Esophagus muscularis mucosa (tissue), 3 donors: ENCODE data around the gene RUSC1.

ENCODE experiments used
- POLR2A ChIP-seq: fragments of 450-650 bp; IDR thresholded peaks from one replicate; pipeline ENCODE4 v1.6.1; 2017; ENCODE audit warnings: antibody characterized with exemption, moderate library complexity, mild to moderate bottlenecking, low read depth
- TF ChIP-seq, protein P1 (sequence below), 3 experiments: fragments of 200-600 bp in 2 of 3; fragments of 450-650 bp in 1 of 3; sonication (generic) in 2 of 3; IDR thresholded peaks; one replicate each; pipeline ENCODE4 v1.5.1; 2017 to 2019; ENCODE audit warnings: antibody characterized with exemption in 3 of 3, mild to moderate bottlenecking in 2 of 3, moderate library complexity in 1 of 3

DNA sequence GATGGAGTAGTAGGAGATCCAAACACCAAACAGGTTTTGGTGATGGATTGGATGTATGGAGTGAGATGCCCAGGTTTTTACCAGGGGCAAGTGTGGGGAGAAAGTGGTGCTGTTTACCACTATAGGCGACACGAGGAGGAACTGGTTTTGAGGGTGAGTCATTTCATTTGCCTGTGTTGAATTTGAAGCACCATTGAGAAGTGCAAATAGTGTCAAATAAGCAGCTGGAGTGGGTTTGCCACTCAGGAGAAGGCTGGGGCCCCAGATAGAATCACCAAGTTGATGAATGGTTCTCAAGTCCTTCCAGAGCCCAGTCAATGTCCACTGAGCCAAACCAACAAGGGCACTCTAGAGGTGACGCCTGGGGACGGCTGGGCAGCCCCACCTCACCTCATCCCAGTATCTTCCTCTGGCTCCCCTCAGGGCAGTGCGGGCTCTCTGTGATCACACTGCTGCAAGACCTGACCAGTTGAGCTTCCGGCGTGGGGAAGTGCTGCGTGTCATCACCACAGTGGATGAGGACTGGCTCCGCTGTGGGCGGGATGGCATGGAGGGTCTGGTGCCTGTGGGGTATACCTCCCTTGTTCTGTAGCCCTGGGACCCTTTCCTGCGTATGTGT is 9.4 kb downstream of the RUSC1 start:
- TF ChIP-seq, protein P1, sequence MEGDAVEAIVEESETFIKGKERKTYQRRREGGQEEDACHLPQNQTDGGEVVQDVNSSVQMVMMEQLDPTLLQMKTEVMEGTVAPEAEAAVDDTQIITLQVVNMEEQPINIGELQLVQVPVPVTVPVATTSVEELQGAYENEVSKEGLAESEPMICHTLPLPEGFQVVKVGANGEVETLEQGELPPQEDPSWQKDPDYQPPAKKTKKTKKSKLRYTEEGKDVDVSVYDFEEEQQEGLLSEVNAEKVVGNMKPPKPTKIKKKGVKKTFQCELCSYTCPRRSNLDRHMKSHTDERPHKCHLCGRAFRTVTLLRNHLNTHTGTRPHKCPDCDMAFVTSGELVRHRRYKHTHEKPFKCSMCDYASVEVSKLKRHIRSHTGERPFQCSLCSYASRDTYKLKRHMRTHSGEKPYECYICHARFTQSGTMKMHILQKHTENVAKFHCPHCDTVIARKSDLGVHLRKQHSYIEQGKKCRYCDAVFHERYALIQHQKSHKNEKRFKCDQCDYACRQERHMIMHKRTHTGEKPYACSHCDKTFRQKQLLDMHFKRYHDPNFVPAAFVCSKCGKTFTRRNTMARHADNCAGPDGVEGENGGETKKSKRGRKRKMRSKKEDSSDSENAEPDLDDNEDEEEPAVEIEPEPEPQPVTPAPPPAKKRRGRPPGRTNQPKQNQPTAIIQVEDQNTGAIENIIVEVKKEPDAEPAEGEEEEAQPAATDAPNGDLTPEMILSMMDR (IDR thresholded peaks at IDR 0.05): no peak
- TF ChIP-seq POLR2A: no peak
